Germinal center (tissue), 1 donor: ENCODE measurements around the gene TSPEAR.
"Not testable (repeated sequence)": the region's sequence is repeated elsewhere in the genome, so short reads cannot be mapped to it uniquely, and the experiment has no call there.

Source experiments
- DNase-seq: peaks from one replicate; pipeline ENCODE4 v3.0.0; 2012; ENCODE audit warnings: mixed read lengths, low spot score

Gene TSPEAR

DNA sequence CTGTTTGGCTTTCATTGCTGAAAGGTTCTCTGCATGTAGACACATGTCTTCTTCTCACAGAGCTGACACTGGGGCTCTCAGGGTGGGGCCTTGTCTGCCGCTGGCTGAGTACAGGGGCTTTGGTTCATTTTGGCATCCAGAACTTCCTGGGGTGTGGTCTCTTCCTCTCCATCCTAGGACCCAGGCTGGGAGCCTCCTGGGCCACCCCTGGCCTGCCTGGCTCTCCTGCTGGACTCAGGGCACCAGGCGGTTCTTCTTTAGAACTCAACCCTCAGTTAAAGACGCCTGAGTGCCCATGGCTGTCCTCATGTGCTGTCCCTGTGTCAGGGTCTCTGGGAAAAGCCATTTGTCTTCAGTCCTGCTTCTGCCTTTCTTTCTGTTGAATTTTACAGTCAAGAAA, 125.5 kb downstream of the TSPEAR start:
- no peak for DNase-seq

DNA sequence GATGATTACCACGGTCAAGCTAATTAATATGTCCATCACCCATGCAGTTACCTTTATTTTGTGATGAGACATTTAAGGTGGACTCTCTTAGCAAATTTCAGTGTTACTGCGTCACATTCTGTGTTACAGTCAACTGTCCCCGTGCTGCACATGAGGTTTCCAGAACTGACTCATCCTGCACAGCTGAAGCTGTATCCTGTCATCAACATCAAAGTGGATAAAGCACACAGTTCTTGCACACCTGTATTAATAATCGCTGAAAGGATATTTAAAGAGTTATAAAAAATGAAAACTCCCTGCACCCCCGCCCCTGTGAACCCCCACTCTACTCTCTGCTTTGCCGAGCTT, 127.6 kb downstream of the TSPEAR start:
- no peak for DNase-seq

DNA sequence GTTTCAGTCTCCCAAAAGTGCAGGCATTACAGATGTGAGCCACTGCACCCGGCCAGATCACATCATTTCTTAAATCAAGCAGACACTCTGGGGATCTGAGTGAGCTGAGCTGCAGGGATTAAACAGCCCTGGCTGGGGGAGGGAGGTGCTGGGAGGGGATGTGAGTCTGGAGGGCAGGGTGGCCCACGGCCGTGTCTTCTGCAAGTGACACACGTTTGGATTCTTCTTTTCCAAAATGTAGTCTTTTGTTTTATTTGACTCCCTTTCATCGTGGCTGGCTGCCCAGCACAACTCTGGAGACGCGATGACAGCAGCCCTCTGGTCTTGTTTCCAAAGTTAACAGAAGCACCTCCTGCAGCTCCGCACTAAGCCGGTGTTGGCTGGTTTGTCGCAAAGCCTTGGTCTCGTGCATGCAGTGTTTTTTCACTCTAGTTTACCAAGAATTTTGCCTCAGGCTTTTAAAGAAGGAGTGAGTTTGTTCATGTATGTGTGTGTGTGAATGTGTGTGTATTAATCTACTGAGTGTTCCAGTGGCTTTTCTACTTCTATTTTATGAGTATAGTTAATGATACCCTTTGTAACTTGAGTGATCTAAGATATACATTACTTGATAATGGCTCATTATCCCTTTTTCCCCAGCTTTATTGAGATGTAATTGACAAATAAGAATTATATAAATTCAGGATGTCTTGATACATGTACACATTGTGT, 128.1 kb downstream of the TSPEAR start:
- no peak for DNase-seq

DNA sequence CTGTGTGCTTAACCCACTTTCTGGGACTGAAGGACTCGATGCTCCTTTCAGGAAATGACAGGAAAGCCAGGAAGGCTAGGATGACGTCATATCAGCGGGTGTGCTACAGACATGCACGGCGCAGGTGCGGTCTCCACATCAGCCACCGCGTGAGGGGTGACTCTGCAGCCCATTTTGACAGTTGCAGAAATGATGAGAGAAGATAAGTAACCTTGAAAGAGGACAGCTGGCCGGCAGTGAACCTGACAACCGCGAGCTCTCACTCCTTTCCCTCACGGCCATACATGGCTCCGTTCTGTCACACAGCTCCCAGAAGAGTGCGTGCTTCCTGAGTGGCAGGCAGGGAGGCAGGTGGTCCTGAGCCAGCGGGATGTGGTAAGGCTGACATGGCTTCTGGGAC, 129.3 kb downstream of the TSPEAR start:
- DNase-seq, result no peak

DNA sequence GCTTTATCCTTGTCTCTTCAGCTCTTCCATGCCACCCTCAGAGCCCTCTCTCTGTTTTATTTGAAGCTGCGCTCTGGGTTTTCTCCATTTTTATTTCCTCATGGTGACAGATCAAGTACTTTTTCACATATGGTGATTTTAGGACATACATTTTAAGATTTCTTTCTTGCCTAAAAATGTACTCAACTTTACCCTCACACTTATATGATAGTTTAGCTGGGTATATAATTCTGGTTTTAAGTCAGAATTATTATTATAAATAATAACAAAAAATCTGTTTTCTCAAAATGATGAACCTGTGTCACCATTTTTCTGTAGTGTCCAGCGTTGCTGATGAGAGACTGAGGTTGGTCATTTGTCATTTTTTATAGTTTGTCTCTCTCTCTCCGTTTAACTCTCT, 130.2 kb downstream of the TSPEAR start:
- DNase-seq, result no peak

DNA sequence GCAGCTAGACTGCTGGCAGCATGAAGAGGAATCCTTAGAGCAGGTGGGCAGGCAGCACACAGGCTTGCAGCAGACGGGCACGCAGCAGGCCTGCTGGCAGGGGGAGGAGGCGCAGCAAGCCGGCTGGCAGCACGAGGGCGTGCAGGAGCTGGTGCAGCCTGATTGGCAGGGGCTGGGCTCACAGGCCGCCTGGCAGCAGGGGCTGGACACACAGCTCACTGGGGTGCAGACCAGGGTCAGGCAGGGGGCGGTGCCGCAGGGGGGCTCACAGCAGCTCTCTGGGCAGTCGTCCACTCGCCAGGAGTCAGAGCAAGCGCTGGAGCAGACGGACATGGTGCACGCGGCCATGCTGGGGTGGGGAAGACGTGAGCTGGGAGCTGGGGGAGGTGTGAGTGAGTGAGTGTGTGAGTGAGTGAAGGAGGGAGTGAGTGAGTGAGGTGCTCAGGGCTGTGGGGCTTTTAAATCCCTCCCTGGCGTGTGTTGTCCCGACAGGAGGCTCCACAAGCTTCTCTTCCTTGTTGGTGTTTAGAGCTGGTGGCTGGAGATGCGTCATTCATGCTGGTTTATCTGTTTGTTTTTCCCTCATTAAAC, 131.0 kb downstream of the TSPEAR start, which contains the start of gene KRTAP10-5:
Gene KRTAP10-5, minus strand, starts transcription at position 374 of the 591 bp plus-strand sequence. Its CDS starts 26 bp downstream, at position 348.
- DNase-seq, result not testable (repeated sequence)

DNA sequence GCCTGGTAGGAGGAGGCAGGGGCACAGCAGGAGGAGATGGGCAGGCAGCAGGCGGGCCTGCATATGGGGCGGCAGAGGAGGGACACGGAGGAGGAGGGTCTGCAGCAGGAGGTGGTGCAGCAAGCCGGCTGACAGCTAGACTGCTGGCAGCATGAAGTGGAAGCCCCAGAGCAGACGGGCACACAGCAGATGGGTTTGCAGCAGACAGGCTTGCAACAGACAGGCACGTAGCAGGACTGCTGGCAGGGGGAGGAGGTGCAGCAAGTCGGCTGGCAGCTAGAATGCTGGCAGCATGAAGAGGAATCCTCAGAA, 131.6 kb downstream of the TSPEAR start:
- DNase-seq, result no peak

DNA sequence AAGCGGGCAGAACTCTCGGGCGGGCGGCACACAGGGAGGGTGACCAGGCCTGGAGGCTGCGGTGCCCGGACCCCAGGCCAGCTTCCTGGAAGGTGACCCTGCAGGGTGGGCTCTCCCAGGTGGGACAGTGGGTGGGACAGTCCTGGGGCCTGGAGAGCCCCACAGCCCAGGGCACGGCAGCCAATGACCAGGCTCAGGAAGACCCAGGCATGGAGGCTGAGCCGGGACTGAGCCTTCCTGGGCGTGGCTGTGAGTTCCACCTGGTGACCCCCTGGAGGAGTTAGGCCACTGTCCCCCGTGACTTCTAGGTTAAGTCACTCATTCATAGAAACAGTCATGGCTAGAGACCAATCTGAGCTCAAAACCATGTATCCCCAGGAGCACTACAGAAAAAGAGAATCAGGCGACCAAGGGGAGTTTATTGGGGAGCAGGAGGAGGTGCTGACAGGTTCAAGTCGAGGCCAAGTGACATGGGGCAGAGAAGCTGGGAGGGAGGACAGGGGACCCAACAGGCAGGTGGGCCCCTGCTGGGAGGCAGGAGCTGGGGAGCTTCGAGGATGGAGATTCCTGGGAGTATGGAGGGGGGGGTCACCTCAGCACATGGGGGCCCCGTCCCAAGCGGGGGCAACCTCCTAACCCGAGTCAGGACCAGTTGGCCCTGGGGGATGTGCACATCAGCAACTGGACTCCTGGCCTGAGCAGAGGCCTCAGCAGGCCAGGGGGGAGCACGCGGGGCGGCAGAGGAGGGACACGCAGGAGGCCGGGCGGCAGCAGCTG, 132.1 kb downstream of the TSPEAR start:
- DNase-seq, result no peak

DNA sequence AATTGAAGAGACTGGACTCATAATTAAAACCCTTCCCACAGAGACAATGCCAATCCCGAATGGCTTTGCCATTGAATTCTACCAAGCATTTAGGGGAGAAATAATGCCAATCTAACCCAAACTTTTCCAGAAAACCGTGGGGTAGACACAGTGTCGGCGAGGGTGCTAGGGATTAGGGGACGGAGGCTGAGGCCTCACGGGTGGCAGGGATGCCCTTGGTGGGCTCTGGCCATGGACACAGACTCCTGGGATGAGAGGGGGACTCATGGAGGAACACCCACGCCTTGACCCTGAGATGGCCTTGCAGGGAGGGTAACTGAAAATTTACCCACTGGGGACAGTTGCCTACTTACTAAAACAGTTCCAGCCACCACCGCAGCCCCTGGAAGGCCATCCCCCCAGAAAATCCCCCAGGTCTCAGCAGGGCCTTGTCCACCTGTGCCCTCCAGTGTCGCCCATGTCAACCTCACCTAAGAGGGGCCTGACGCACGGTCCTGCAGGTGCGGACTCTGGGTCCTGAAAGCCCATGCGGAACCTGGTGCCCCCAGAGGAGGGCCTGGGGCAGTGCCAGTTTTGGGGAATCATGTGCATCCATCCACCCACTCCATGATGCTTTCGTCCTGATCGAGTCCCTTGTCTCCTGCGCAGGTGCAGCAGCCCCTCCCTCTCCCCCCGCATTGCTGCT, 132.9 kb downstream of the TSPEAR start:
- DNase-seq, result no peak

DNA sequence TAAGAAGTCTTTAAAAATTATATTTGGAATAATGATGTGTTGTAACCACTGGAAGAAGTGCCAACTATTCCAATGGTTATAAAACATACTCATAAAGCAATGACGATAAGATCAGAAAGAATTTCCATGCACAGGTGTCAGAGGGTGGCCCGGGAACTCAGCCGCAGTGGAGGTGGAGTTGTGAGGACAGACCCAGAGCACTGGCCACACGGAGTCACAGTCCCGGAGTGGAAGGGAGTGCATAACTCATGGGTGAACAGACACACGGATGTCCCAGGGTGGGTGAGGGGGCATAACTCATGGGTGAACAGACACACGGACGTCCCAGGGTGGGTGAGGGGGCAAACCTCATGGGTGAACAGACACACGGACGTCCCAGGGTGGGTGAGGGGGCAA, 135.3 kb downstream of the TSPEAR start:
- DNase-seq, result no peak

DNA sequence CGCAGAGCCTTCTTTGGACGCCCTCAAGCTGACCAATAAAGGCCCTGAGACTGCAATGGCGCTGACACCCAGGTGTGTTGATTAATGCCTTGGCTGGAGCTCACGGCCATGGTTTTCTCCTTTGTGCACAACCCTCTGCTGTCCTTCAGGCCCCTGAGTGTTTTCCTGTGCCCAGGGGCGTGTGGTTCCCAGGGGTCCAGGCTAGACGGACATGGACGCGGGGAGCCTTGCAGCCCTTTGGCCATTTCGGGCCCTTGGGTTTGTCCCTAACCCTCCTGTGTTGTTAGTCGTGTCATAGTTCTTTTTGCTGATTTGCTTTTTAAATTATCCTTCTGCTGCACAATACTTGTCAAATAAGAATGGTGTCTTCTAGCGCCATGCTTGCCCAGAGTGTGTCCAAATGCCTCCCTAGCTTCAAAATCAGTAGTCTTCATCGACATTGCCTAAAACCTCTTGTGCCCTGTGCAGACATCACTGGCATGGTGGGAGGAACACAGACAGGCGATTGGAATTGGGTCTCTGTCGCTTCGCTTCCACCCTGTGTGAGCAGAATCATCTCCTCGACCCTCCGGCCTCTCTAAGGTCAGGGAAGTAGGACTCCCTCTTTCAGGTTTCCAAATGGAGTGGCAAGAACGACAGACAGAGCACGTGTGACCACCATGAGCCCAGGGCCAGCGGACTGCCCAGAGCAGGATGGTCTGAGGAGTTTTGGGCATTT, 135.9 kb downstream of the TSPEAR start:
- DNase-seq, result no peak

DNA sequence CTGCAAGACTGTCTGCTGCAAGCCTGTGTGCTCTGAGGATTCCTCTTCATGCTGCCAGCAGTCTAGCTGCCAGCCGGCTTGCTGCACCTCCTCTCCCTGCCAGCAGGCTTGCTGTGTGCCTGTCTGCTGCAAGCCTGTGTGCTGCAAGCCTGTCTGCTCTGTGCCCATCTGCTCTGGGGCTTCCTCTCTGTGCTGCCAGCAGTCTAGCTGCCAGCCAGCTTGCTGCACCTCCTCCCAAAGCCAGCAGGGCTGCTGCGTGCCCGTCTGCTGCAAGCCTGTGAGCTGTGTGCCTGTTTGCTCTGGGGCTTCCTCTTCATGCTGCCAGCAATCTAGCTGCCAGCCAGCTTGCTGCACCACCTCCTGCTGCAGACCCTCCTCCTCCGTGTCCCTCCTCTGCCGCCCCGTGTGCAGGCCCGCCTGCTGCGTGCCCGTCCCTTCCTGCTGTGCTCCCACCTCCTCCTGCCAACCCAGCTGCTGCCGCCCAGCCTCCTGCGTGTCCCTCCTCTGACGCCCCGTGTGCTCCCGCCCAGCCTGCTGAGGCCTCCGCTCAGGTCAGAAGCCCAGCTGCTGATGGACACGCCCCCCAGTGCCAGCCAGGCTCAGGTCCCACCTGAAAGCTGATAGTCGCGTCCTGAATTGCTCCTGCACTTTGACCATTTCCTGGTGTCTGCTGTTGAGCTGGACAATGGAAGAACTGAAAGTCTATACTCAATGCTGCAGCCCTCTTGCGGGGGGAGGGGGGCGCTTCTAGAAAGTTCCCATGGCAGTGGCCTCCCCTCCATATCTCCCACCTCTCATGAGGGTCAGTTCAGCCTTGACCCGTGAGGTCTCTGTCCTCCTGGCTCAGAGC, 136.7 kb downstream of the TSPEAR start:
- DNase-seq, result no peak

DNA sequence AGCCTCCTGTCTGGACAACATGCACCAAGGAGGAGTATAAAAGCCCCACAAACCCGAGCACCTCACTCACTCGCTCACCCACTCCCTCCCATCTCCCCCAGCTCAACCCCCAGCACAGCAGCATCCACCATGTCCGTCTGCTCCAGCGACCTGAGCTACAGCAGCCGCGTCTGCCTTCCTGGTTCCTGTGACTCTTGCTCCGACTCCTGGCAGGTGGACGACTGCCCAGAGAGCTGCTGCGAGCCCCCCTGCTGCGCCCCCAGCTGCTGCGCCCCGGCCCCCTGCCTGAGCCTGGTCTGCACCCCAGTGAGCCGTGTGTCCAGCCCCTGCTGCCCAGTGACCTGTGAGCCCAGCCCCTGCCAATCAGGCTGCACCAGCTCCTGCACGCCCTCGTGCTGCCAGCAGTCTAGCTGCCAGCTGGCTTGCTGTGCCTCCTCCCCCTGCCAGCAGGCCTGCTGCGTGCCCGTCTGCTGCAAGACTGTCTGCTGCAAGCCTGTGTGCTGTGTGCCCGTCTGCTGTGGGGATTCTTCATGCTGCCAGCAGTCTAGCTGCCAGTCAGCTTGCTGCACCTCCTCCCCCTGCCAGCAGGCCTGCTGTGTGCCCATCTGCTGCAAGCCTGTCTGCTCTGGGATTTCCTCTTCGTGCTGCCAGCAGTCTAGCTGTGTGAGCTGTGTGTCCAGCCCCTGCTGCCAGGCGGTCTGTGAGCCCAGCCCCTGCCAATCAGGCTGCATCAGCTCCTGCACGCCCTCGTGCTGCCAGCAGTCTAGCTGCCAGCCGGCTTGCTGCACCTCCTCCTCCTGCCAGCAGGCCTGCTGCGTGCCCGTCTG, 137.5 kb downstream of the TSPEAR start, which contains the start of gene KRTAP10-4:
Gene KRTAP10-4, plus strand, starts transcription at position 100 of the 827 bp plus-strand sequence. Its CDS starts 30 bp downstream, at position 130.
- not testable (repeated sequence) for DNase-seq

DNA sequence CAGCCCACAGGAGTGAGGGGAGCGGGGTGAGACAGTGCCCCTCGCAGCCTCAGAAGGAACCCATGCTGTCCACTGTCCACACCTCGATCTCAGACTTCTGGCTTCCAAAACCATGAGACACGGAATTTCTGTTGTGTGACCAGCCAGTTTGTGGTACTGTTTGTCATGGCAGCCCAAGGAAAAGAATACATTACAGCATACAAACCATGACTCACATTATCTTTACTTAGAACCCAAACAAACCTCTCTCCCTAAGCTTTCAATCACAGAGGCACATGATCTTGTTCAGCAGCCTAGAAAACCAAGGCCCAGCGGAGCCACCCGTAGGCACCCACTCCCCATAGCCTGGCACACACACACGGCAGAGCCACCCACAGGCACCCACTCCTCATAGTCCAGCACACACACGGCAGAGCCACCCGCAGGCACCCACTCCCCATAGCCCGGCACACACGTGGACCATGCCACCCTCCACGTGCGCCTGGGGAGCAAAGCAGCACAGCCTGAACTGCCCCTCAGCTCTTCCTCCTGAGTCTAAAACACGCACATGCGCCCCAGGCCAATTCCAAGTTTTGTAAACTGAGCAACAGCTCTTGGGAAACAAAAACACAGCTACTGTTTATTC, 138.3 kb downstream of the TSPEAR start:
- no peak for DNase-seq

DNA sequence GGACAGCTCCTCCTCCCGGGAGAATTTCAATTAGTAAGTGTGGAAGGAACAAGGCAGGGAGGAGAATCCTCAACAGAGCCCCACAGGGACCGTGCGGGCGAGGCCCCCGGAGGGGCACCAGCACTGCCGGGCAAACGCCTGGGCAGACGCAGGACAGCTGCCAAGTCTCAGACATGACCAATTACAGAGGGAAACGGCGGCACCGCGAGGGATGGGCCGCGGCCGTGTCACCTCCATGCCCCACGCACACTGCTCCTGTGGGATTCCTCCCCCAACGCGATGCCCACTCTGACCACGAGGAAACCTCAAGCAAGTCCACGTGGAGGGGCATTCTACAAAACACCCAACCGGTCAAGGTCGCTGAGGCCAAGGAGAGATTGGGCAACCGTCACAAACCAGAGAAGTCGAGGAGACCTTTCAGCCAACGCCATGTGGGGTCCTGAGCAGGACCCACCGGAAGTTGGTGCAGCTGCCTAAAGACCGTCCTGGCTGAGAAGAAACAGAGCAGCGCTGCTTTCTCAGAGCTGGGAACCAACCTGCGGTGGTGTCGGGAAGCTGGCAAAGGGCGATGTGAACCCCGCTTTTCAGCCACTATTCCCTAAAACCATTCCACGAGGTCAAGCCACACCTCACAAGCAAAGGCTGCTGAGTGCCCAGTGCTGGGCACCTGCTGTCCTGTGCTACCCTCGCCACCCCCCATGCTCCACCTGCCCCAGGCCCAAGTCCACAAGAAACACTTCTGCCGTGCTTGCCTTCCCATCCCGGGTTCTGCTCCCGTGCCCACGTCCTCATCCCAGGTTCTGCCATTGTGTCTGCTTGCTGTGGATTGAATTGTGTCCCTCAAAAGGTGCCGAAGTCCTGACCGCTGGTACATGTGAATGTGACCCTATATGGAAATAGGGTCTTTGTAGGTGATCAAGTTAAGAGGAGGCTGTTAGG, 139.3 kb downstream of the TSPEAR start:
- DNase-seq, result no peak

DNA sequence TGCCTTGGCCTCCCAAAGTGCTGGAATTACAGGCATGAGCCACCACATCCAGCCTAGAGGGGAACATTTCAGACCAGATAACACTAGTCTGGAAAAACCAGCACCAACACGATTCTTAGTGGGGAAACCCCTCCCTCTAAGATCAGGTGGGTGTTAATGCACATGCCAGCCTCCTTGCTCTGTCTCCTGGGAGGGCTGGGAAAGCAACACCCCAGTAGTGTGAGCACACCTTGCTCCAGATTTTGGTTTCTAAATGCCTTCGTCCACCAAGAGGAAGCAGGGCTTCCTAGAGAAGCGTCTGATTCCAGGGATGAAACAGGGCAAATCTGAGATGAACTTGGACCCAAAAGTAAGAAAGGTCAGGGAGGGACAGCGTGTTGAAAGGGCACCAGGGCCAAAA, 140.1 kb downstream of the TSPEAR start:
- no peak for DNase-seq

DNA sequence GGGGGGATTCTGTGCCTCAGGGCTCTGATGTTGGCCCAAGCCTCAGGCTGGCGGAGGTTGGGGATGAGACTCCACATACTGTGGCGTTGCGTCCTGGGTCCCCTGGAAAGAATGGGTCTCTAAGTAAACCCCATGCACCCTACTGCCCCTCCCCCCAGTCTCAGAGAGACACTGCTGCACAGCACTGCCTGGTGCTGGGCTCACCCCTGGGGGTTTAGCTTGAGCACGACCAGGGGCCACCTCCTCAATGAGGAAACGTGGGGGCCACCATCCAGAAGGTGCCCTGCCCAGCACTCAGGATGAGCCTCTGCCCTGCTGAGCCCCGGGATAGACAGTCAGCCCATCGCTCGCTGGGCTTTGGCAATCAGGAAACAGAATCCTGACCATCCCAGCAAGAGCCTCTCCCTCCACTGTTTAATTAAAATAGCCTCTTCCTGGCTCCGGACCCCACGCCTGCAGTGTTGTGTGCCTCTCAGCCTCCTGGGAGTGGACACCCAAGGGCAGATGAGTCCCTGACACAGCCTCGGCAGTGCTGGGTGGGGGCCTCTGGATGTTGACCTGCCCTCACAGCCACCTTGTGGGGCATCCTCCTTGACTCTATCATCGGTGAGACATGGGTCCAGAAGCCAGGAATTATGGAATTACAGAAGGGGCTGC, 141.4 kb downstream of the TSPEAR start:
- DNase-seq, result no peak
